K562 (cell line): ENCODE measurements around the gene LRP4. TPM values are rescaled to one million over a fixed set of nuclear protein-coding genes. Genes with fewer than 3 reads are reported as not detected.

ENCODE experiments used
- HMG20B ChIP-seq: fragments of 250-450 bp; sonication (Bioruptor Pico); IDR thresholded peaks from 2 replicates; pipeline ENCODE4 v1.5.0; 2021; ENCODE audit warnings: mild to moderate bottlenecking
- HMGXB4 ChIP-seq: sonication (generic); formaldehyde crosslinking; IDR thresholded peaks from 2 replicates; pipeline ENCODE4 v1.8.1; 2023; ENCODE audit warnings: mild to moderate bottlenecking, missing genetic modification reagents
- NR1H2 ChIP-seq: sonication (generic); formaldehyde crosslinking; IDR thresholded peaks from 2 replicates; pipeline ENCODE4 v1.4.0; 2020; ENCODE audit warnings: mild to moderate bottlenecking, missing genetic modification reagents
- POU5F1 ChIP-seq: fragments of 150-350 bp; IDR thresholded peaks from 2 replicates; pipeline ENCODE4 v1.6.1; 2014; ENCODE audit warnings: borderline replicate concordance, low read length, low read depth, mild to moderate bottlenecking; ENCODE audit not compliant: partially characterized antibody
- RAD21 ChIP-seq, 2 experiments: fragments of 250-450 bp in 1 of 2; fragments of 450-650 bp in 1 of 2; sonication (Bioruptor Pico) in 1 of 2; formaldehyde crosslinking in 1 of 2; IDR thresholded peaks in 1 of 2; conservative IDR thresholded peaks in 1 of 2; 2 replicates each; pipeline versions ENCODE4 v1.4.0 to v1.8.0; 2020 to 2022; ENCODE audit warnings: mild to moderate bottlenecking in 2 of 2, moderate library complexity in 1 of 2
- RB1 ChIP-seq: fragments of 450-650 bp; IDR thresholded peaks from 2 replicates; pipeline ENCODE4 v1.6.1; 2017; ENCODE audit warnings: low read depth, mild to moderate bottlenecking
- SIN3B ChIP-seq: fragments of 450-650 bp; IDR thresholded peaks from 2 replicates; pipeline ENCODE4 v1.6.1; 2017; ENCODE audit warnings: low read depth, mild to moderate bottlenecking, moderate library complexity
- TFAM ChIP-seq: fragments of 250-450 bp; sonication (Bioruptor Pico); conservative IDR thresholded peaks from 2 replicates; pipeline ENCODE4 v1.5.0; 2021; ENCODE audit warnings: mild to moderate bottlenecking, moderate library complexity
- THRA ChIP-seq: fragments of 450-650 bp; IDR thresholded peaks from 2 replicates; pipeline ENCODE4 v1.6.1; 2017; ENCODE audit warnings: mild to moderate bottlenecking, moderate library complexity
- USF2 ChIP-seq: sonication (generic); formaldehyde crosslinking; IDR thresholded peaks from 2 replicates; pipeline ENCODE4 v1.5.0; 2020; ENCODE audit warnings: missing genetic modification reagents
- YY1 ChIP-seq, 3 experiments: IDR thresholded peaks; 2 replicates each; pipeline ENCODE4 v1.6.1; 2011; ENCODE audit warnings: low read length in 2 of 3, mild to moderate bottlenecking in 2 of 3, moderate library complexity in 2 of 3, borderline replicate concordance in 1 of 3, control low read depth in 1 of 3, low read depth in 1 of 3; ENCODE audit not compliant: insufficient read depth in 3 of 3, insufficient replicate concordance in 2 of 3, control insufficient read depth in 1 of 3, insufficient read length in 1 of 3; ENCODE audit errors: extremely low read depth in 1 of 3
- ZNF311 ChIP-seq: fragments of 250-450 bp; sonication (Bioruptor Pico); IDR thresholded peaks from 2 replicates; pipeline ENCODE4 v1.4.0; 2020; ENCODE audit warnings: mild to moderate bottlenecking, moderate library complexity
- ZNF316 ChIP-seq: fragments of 450-650 bp; IDR thresholded peaks from 2 replicates; pipeline ENCODE4 v1.6.1; 2016
- ZNF444 ChIP-seq: fragments of 250-450 bp; sonication (Bioruptor Pico); IDR thresholded peaks from 2 replicates; pipeline ENCODE4 v1.4.0; 2020; ENCODE audit warnings: mild to moderate bottlenecking, moderate library complexity
- ZNF583 ChIP-seq: fragments of 250-450 bp; sonication (Bioruptor Pico); IDR thresholded peaks from 2 replicates; pipeline ENCODE4 v1.4.0; 2020
- polyA plus RNA-seq, 8 experiments: library from polyadenylated mRNA; depleted of rRNA in 4 of 8; stranded (reverse) in 5 of 8; unstranded in 3 of 8; fragments of >200 nt; fragmentation: Nextera tagmentation in 2 of 8; fragmentation: Illumina TruSeq in 1 of 8; extraction: Ambion mirVana in 2 of 8; extraction: Trizol in 1 of 8; gene quantifications; 2 replicates each; pipeline versions ENCODE4 v1.2.1 to v1.2.3, GENCODE V29; 2011 to 2014; ENCODE audit warnings: inconsistent platforms in 1 of 8, missing spikeins in 1 of 8
- total RNA-seq, 7 experiments: library from RNA; depleted of rRNA in 6 of 7; stranded (reverse); fragments of >200 nt in 6 of 7; fragmentation: Illumina TruSeq in 2 of 7; extraction: Trizol in 2 of 7; gene quantifications; 2 replicates each; pipeline versions ENCODE4 v1.2.1 to v1.2.3, GENCODE V29; 2011 to 2021; ENCODE audit warnings: low replicate concordance in 1 of 7
- TF ChIP-seq, protein P1 (sequence below), 2 experiments: IDR thresholded peaks; 2 replicates each; pipeline ENCODE4 v1.6.1; 2011; ENCODE audit warnings: borderline replicate concordance in 1 of 2, control low read depth in 1 of 2, low read depth in 1 of 2, low read length in 1 of 2, mild to moderate bottlenecking in 1 of 2, mixed read lengths in 1 of 2, moderate library complexity in 1 of 2; ENCODE audit not compliant: insufficient read depth in 1 of 2, insufficient read length in 1 of 2, poor library complexity in 1 of 2, severe bottlenecking in 1 of 2; ENCODE audit errors: extremely low read depth in 1 of 2
- TF ChIP-seq, protein P2 (sequence below): fragments of 450-650 bp; IDR thresholded peaks from 2 replicates; pipeline ENCODE4 v1.7.0; 2016; ENCODE audit warnings: borderline replicate concordance
- TF ChIP-seq, protein P3 (sequence below): sonication (generic); formaldehyde crosslinking; IDR thresholded peaks from 2 replicates; pipeline ENCODE4 v1.9.0; 2022; ENCODE audit warnings: mild to moderate bottlenecking, missing genetic modification reagents

Gene LRP4
- total and polyA plus RNA-seq, 9 of the 15 experiments (the other 6 are each of a cell fraction or from before 2014, with no cell fraction given), result 0.04 to 0.54 (median 0.10) TPM

DNA sequence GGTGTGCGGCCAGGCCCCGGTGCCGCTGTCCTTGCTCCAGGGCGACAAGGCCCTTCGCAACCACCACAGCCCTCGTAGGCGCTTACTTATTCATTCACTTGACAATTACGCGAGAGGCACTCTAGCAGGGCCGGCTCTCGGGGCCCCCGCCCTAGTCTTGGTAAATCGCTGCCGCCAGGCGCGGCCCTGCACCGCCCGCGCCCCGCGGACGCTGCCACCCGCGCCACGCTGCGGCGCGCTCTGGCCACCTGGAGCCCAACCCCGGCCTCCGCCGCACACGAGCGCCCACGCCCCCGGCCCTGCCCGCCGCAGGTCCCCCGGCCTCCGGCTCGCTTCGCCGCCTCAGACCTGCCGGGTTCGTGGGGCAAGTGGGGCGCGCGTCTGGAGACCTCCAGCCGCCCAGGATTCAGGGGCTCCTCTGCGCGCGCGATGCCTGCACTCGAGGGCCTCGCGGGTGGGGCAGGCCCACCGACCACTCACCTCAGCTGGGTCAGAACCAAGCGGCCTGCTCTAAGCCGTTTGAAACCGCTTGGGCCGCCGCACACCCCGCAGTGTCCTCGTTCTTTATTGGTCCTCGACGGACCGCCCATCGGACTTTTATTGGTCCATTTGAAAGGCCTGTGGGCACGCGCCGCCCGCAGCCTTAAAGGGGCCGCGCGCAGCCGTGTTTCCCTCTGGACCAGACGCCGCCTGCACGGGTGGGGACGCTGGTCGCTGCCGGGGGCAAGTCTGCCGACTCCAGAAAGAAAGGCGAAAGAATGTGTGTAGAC lies 72.4 kb downstream of the LRP4 start, which contains the start of gene CKAP5 (continued):
- TF ChIP-seq YY1 (IDR thresholded peaks at IDR 0.05; ENCODE audit: borderline replicate concordance in 1 of 3, control insufficient read depth in 1 of 3, extremely low read depth in 1 of 3, insufficient read depth in 3 of 3, insufficient read length in 1 of 3, insufficient replicate concordance in 2 of 3, low read depth in 1 of 3, low read length in 2 of 3) (peak in 2 of 3 experiments; percentile 3 to 28), ZNF583 (CRISPR knock-in tag) (no peak), RAD21 (CRISPR knock-in tag; conservative IDR thresholded peaks at IDR 0.05 in 1 of 2, IDR thresholded peaks at IDR 0.05 in 1 of 2) (no peak), HMGXB4 (CRISPR knock-in tag) (0 out of 2 replicates have a peak, but pooled peaks have one; percentile 23), TFAM (CRISPR knock-in tag) (no peak), HMG20B (no peak), ZNF444 (CRISPR knock-in tag) (no peak), THRA (no peak), NR1H2 (no peak), USF2 (CRISPR knock-in tag) (peak; percentile 80), RB1 (peak; percentile 50), SIN3B (peak; percentile 80), ZNF316 (no peak), ZNF311 (CRISPR knock-in tag) (no peak), POU5F1 (no peak)
- TF ChIP-seq, protein P1, sequence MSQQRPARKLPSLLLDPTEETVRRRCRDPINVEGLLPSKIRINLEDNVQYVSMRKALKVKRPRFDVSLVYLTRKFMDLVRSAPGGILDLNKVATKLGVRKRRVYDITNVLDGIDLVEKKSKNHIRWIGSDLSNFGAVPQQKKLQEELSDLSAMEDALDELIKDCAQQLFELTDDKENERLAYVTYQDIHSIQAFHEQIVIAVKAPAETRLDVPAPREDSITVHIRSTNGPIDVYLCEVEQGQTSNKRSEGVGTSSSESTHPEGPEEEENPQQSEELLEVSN (IDR thresholded peaks at IDR 0.05; ENCODE audit: borderline replicate concordance in 1 of 2, extremely low read depth in 1 of 2, insufficient read depth in 1 of 2, insufficient read length in 1 of 2, low read depth in 1 of 2, low read length in 1 of 2, poor library complexity in 1 of 2, severe bottlenecking in 1 of 2), result peak; percentile 40 to 73
- TF ChIP-seq, protein P2, sequence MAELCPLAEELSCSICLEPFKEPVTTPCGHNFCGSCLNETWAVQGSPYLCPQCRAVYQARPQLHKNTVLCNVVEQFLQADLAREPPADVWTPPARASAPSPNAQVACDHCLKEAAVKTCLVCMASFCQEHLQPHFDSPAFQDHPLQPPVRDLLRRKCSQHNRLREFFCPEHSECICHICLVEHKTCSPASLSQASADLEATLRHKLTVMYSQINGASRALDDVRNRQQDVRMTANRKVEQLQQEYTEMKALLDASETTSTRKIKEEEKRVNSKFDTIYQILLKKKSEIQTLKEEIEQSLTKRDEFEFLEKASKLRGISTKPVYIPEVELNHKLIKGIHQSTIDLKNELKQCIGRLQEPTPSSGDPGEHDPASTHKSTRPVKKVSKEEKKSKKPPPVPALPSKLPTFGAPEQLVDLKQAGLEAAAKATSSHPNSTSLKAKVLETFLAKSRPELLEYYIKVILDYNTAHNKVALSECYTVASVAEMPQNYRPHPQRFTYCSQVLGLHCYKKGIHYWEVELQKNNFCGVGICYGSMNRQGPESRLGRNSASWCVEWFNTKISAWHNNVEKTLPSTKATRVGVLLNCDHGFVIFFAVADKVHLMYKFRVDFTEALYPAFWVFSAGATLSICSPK, result no peak
- TF ChIP-seq, protein P3, sequence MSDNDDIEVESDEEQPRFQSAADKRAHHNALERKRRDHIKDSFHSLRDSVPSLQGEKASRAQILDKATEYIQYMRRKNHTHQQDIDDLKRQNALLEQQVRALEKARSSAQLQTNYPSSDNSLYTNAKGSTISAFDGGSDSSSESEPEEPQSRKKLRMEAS (CRISPR knock-in tag), result peak; percentile 83
